GM19238 (cell line): Measurements from ENCODE around the gene PROM1.

Experiments
- DNase-seq: peaks from one replicate; pipeline ENCODE4 v3.0.0; 2011; ENCODE audit warnings: low spot score; ENCODE audit not compliant: insufficient read length

Gene PROM1

DNA sequence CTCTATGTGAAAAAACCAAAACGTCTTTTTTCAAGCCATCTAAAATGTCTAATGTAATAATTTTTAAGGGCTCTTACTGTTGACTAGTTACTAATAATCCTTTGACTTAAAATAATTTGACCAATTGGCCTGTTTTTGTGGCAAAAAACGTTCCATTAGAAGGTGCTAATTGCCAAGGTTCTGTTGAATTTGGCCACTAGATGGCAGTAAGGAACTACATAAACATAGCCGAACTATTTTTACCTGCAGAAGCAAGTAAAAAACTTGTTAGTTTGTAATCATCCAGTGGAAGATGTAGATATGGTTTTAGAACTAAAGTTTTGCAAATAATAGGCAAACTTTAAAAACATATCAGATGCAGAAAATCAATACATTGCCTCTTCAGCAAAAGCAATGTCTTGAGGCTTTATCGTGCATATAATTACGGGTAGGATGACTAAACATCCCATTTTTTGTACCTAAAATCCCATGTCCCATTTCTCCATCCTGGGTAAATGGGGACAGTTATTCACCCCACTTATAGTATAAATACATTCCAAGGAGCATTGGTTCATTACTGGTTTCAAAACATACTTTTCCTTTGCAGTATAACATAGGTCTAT, 57.6 kb downstream of the PROM1 start:
- peak; percentile 14 for DNase-seq

- DNase-seq, result no peak
These were observed 58.6 kb downstream of the PROM1 start for GRCh38 chr4:16025268-16025667.

DNA sequence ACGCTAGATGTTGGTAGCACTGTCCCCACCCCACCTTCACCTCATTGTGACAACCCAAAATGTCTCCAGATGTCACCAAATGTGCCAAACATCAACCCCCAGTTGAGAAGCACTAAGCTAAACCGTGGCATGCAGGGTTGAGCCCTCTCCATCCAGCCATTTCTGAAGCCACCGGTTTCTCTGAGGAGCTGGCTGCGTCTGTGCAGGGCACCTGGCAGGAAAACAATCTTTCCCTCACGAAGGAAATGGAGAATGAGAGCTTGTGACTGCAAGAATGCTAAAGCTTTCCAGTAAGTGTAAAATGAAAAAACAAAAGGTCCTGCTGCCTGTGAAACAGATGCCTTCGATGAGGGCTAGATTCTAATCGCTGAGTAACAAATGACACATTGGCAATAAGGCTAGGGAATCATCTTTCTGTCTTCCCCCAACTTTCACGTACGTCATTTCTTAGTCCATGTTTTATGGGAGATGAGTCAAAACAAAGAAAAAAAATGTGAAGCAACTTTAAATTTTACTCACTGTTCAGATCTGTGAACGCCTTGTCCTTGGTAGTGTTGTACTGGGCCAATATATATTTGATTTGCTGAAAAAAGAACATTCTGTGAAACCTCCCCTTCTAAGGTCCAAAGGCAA, 59.9 kb downstream of the PROM1 start:
- no peak for DNase-seq

GRCh38 chr4:16021804-16022560, 61.8 kb downstream of the PROM1 start:
- no peak for DNase-seq

DNA sequence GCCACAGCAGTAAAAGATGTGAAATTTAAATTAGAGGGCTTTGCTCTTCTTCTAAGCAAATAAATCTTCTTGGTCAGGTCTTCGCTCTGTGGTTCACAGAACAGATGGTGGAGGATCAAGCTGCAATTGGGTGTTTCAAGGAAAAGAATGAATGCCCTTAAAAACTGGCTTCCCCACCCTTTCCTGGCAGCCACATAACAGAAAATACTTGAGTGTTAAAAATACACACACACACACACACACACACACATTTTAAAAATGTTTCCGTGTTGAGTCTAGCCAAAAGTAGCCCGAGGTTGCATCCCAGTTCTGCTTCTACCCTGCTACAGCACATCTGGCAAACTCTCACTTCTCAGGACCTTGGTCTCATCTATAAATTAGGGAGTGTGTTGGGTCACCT, 64.2 kb downstream of the PROM1 start:
- no peak for DNase-seq

DNA sequence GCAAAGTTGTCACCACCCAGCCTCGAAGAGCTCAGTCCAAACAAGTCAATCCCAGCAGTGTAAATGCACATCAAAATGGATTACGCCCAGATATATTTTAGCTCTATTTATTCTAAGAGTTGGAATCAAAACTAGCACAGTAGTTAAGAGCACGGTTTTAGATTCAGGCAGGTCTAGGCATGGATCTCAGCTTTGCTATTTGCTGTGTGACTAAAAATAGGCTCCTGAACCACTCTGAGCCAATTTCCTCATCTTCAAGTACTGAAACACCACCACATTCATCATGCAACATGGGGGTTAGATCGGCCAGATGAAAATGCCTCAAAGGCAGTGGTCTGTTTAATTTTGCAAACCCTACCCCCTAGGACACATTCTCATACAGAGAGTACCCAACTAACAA, 65.0 kb downstream of the PROM1 start:
- DNase-seq, result no peak

GRCh38 chr4:16018061-16018676, 65.7 kb downstream of the PROM1 start:
- DNase-seq, result no peak

DNA sequence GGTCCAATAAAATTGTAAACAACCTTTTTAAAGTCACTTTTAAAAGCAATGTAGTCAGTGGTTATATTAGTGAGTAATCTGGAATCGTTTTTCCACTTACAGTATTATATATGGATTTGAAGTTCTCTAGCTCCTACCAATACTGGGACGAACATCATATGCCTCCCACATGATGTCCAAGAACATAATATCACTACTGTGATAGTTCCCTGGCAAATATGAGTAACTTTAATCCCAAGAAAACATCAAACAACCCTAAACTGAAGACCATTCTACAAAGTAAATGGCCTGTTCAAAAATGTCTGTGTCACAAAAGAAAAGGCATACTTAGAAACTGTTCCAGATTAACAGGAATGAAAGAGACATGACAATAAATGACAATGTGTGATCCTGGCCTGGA, 67.3 kb downstream of the PROM1 start:
- no peak for DNase-seq

GRCh38 chr4:16011173-16011572, 72.7 kb downstream of the PROM1 start:
- no peak for DNase-seq

GRCh38 chr4:16009153-16009552, 74.7 kb downstream of the PROM1 start:
- no peak for DNase-seq

GRCh38 chr4:16007471-16008095, 76.2 kb downstream of the PROM1 start:
- no peak for DNase-seq

GRCh38 chr4:16006771-16007446, 76.9 kb downstream of the PROM1 start:
- DNase-seq, result no peak

DNA sequence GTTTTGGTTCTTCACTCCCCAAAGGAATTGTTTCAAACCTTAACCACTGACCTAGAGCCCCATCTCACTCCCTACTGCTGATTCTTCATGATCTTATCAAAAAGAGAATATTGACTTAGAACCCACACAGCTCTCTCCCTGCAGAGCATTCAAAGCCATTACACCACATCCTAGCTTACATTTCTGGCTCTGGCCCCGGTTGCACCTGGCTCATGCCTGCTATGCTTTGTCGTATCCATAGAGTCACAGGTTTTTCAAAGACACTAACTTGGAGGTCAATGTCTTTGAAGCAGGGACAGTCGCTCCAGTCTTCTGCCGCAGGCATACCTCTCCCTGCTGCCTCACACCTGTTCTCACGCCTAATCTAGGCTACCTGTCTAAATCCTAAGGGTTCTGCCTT, 78.1 kb downstream of the PROM1 start:
- DNase-seq, result no peak

GRCh38 chr4:16001484-16001858, 82.4 kb downstream of the PROM1 start:
- DNase-seq, result peak; percentile 46

GRCh38 chr4:16000708-16001483, 82.9 kb downstream of the PROM1 start:
- DNase-seq, result no peak

DNA sequence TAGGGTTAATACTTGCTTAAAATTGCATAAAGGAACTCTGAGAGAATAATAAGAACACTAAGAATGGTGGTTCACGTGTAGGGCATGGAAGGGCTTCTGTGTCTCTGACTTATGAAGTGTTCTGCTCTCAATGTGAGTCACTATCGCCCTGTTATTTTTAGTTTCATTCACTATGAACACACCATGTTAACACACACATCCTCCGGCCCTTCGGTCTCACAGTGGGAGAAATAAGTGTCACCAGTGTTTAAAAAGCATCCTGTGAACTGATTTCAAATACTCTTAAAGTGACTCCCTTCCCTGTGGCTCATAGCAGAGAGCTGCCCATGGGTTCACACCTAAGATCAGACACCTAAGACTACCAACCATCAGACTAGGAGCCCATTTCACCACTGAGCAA, 87.0 kb downstream of the PROM1 start:
- DNase-seq, result peak; percentile 7

- no peak for DNase-seq
These were observed 88.0 kb downstream of the PROM1 start for GRCh38 chr4:15995826-15996225.

- DNase-seq, result no peak
These were observed 91.7 kb downstream of the PROM1 start for GRCh38 chr4:15992167-15992485.

- no peak for DNase-seq
These were observed 93.1 kb downstream of the PROM1 start for GRCh38 chr4:15990570-15991285.

DNA sequence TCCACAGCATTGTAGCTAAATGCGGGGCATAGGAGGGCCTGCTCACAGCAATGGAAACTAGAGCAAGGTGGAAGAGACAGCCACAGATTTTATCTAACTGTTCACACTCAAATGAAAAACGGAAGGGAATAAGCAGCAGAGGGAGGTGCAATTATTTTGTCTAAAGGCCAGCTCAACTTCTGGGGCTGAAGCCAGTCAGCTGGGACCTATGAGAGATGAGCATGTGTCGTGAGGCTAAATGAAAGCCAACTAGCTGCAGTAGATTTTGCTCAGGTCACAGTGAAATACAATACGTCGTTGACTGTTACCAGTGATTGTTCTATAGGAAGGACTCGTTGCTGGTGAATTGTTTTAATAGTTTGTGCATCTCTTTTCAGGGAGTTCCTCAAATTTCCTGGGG, 94.4 kb downstream of the PROM1 start:
- DNase-seq, result no peak
